GM12891 (cell line): ENCODE measurements around the gene PLA2G2D.

ENCODE experiments used
- PAX5 ChIP-seq: IDR thresholded peaks from 2 replicates; pipeline ENCODE4 v1.6.1; 2011; ENCODE audit warnings: low read length, moderate library complexity, mild to moderate bottlenecking; ENCODE audit not compliant: insufficient read depth, severe bottlenecking
- POLR2A ChIP-seq: IDR thresholded peaks from 2 replicates; pipeline ENCODE4 v1.6.1; 2011; ENCODE audit warnings: low read depth, low read length, control low read depth
- POLR2AphosphoS5 ChIP-seq: IDR thresholded peaks from 2 replicates; pipeline ENCODE4 v1.6.1; 2011; ENCODE audit warnings: low read depth, low read length, control low read depth
- POU2F2 ChIP-seq: IDR thresholded peaks from 2 replicates; pipeline ENCODE4 v1.6.1; 2011; ENCODE audit warnings: low read depth, mild to moderate bottlenecking, control low read depth, low read length, moderate library complexity
- SPI1 ChIP-seq: IDR thresholded peaks from 2 replicates; pipeline ENCODE4 v1.6.1; 2011; ENCODE audit warnings: low read depth, low read length, control low read depth
- TAF1 ChIP-seq: IDR thresholded peaks from 2 replicates; pipeline ENCODE4 v1.6.1; 2011; ENCODE audit warnings: low read depth, low read length, control low read depth

- TF ChIP-seq POLR2A (no peak), TAF1 (no peak), POLR2AphosphoS5 (no peak), PAX5 (no peak), SPI1 (no peak), POU2F2 (no peak)
Measured at GRCh38 chr1:20095564-20096434, 23.5 kb downstream of the PLA2G2D start.
